ENCODE results near the gene GPC6.

GPC6 gene

DNA sequence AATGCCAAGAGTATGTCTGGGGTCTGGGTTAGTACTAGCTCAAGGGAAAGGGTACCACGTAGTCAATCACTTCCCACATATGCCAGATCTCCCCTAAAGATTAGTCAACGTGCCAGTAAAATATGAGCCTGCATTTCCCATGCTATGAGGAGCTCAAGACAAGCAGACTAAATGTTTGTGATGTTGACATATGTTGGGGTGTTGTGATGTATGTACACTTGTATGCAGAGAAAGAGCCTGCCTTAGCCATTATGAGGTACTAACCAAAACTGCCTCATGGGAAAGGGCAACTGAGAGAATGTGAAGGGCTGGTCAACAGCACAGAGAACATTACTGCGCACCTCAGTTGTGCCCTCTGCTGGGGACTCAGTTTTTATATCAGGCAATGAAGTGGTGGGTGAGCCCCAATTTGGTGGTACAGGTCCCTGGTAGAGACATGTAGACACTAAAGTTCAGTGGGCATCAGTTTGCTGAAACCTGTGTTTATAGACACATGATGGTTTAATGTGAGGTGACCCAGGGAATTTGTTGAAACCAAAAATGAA is 965.9 kb downstream of the GPC6 start:
- no peaks in the 10 kb centered on the region for H3K79me2 ChIP-seq (ENCODE audit: insufficient read depth, low read depth)
- no peak overlapping the region for H3K4me2 ChIP-seq
- H3K4me3 ChIP-seq (IDR thresholded peaks at IDR 0.05; ENCODE audit: insufficient read depth, low read depth, low read length), result no peak overlapping the region
- no peaks in the 10 kb centered on the region for H4K20me1 ChIP-seq (ENCODE audit: insufficient read depth)
- no peak overlapping the region for H3K27ac ChIP-seq
- H3K27me3 ChIP-seq (ENCODE audit: insufficient read depth, low read depth), result no peaks in the 10 kb centered on the region
- no peak overlapping the region for H3K9ac ChIP-seq
- H2AFZ ChIP-seq (ENCODE audit: low read depth), result no peak overlapping the region
- TF ChIP-seq, protein P1, sequence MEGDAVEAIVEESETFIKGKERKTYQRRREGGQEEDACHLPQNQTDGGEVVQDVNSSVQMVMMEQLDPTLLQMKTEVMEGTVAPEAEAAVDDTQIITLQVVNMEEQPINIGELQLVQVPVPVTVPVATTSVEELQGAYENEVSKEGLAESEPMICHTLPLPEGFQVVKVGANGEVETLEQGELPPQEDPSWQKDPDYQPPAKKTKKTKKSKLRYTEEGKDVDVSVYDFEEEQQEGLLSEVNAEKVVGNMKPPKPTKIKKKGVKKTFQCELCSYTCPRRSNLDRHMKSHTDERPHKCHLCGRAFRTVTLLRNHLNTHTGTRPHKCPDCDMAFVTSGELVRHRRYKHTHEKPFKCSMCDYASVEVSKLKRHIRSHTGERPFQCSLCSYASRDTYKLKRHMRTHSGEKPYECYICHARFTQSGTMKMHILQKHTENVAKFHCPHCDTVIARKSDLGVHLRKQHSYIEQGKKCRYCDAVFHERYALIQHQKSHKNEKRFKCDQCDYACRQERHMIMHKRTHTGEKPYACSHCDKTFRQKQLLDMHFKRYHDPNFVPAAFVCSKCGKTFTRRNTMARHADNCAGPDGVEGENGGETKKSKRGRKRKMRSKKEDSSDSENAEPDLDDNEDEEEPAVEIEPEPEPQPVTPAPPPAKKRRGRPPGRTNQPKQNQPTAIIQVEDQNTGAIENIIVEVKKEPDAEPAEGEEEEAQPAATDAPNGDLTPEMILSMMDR (conservative IDR thresholded peaks at IDR 0.05; ENCODE audit: low read depth, low read length), result peak; percentile 58
- no peaks in the 10 kb centered on the region for H3K4me1 ChIP-seq (ENCODE audit: low read depth, poor library complexity, severe bottlenecking)
- H3K36me3 ChIP-seq (ENCODE audit: insufficient read depth), result no peaks in the 10 kb centered on the region

DNA sequence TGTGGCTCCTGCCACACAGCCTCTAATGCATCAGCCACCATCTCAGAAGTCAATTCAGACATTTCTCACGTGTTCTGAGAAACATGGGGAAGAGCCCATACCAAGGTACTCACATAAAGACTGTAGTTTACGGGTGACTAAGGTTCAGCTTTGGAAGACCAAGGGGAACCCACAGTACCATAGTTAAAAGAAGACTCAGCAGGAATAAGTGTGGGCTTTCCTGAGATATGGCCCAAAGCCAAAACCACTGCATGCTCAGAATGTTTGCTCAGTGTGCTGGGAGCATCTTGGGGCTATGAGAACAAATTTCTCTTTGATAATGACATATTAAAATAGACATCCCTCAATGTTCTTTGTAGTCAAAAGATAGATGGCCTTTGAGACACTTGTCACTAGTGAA is 969.1 kb downstream of the GPC6 start:
- Histone ChIP-seq H4K20me1 (ENCODE audit: insufficient read depth) (no peaks in the 10 kb centered on the region), H3K36me3 (ENCODE audit: insufficient read depth) (no peaks in the 10 kb centered on the region), H3K9ac (no peak overlapping the region), H3K27me3 (ENCODE audit: insufficient read depth, low read depth) (no peaks in the 10 kb centered on the region), H3K79me2 (ENCODE audit: insufficient read depth, low read depth) (no peaks in the 10 kb centered on the region), H3K4me3 (IDR thresholded peaks at IDR 0.05; ENCODE audit: insufficient read depth, low read depth, low read length) (no peak overlapping the region), H3K4me2 (no peak overlapping the region), H3K4me1 (ENCODE audit: low read depth, poor library complexity, severe bottlenecking) (no peaks in the 10 kb centered on the region), H3K27ac (no peak overlapping the region), H2AFZ (ENCODE audit: low read depth) (no peak overlapping the region)
- TF ChIP-seq, protein P1 (conservative IDR thresholded peaks at IDR 0.05; ENCODE audit: low read depth, low read length), result no peak

DNA sequence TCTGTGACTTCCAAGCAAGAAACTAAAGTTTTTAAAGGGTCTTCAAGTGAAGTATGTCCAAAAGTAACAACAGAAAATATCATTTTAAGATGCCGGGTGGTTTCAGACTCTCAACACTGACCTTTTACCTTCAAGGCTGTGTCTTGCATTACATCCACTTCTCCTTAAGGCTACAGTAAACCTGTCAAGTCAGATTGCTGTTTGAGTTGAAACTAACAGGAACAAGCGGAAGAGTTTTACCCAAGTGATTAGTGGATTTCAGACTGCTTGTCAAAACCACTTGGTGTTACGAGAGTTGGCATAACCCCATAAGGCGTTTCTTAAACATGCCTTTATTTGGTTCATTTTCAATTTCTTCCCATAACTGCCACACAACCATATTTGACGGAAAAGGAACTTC is 969.8 kb downstream of the GPC6 start:
- no peaks in the 10 kb centered on the region for H4K20me1 ChIP-seq (ENCODE audit: insufficient read depth)
- no peak overlapping the region for H3K9ac ChIP-seq
- TF ChIP-seq, protein P1 (conservative IDR thresholded peaks at IDR 0.05; ENCODE audit: low read depth, low read length), result no peak
- no peaks in the 10 kb centered on the region for H3K36me3 ChIP-seq (ENCODE audit: insufficient read depth)
- H3K27me3 ChIP-seq (ENCODE audit: insufficient read depth, low read depth), result no peaks in the 10 kb centered on the region
- no peak overlapping the region for H3K4me3 ChIP-seq (IDR thresholded peaks at IDR 0.05; ENCODE audit: insufficient read depth, low read depth, low read length)
- H3K79me2 ChIP-seq (ENCODE audit: insufficient read depth, low read depth), result no peaks in the 10 kb centered on the region
- no peak overlapping the region for H3K27ac ChIP-seq
- no peaks in the 10 kb centered on the region for H3K4me1 ChIP-seq (ENCODE audit: low read depth, poor library complexity, severe bottlenecking)
- H2AFZ ChIP-seq (ENCODE audit: low read depth), result no peak overlapping the region
- H3K4me2 ChIP-seq, result no peak overlapping the region

DNA sequence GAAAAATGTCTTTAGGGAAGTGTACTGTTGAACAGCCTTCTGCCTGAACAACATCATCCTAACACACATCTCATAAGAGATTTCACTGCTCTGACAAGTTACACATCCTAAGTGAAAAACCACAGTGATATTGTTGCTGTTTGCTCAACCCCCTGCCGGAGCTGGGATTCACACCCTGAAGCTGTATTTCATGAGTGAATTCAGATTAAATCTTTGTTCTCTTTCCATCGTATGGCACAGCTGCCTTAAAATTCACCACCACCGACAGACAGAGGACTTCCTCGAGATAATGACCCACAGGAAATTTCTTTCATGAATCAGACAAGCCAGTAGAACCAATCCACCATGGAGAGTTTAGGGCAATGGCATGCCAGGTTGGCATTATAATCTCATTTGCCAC is 972.1 kb downstream of the GPC6 start:
- H2AFZ ChIP-seq (ENCODE audit: low read depth), result no peak overlapping the region
- no peak overlapping the region for H3K4me3 ChIP-seq (IDR thresholded peaks at IDR 0.05; ENCODE audit: insufficient read depth, low read depth, low read length)
- no peak overlapping the region for H3K27ac ChIP-seq
- H3K27me3 ChIP-seq (ENCODE audit: insufficient read depth, low read depth), result no peaks in the 10 kb centered on the region
- H4K20me1 ChIP-seq (ENCODE audit: insufficient read depth), result no peaks in the 10 kb centered on the region
- no peaks in the 10 kb centered on the region for H3K36me3 ChIP-seq (ENCODE audit: insufficient read depth)
- H3K4me2 ChIP-seq, result no peak overlapping the region
- no peak overlapping the region for H3K9ac ChIP-seq
- no peaks in the 10 kb centered on the region for H3K4me1 ChIP-seq (ENCODE audit: low read depth, poor library complexity, severe bottlenecking)
- TF ChIP-seq, protein P1 (conservative IDR thresholded peaks at IDR 0.05; ENCODE audit: low read depth, low read length), result no peak
- H3K79me2 ChIP-seq (ENCODE audit: insufficient read depth, low read depth), result no peaks in the 10 kb centered on the region
